HepG2 (cell line): ENCODE data around the gene SLCO2B1. TPM values are rescaled to one million over a fixed set of nuclear protein-coding genes. Genes with fewer than 3 reads are reported as not detected.

Experiments used
- CHCHD3 ChIP-seq: sonication (generic); formaldehyde crosslinking; IDR thresholded peaks from 2 replicates; pipeline ENCODE4 v1.8.0; 2022; ENCODE audit warnings: mild to moderate bottlenecking, missing genetic modification reagents, moderate library complexity
- GABPA ChIP-seq, 2 experiments: IDR thresholded peaks; 2 replicates each; pipeline ENCODE4 v1.6.1; 2011 to 2016; ENCODE audit warnings: low read depth in 2 of 2, low read length in 1 of 2, missing biosample characterization in 1 of 2, missing genetic modification characterization in 1 of 2
- HIVEP1 ChIP-seq: sonication (generic); formaldehyde crosslinking; IDR thresholded peaks from 2 replicates; pipeline ENCODE4 v1.4.0; 2020; ENCODE audit warnings: mild to moderate bottlenecking, missing genetic modification reagents
- KDM4B ChIP-seq: sonication (generic); formaldehyde crosslinking; IDR thresholded peaks from 2 replicates; pipeline ENCODE4 v1.4.0; 2020; ENCODE audit warnings: missing genetic modification reagents
- KLF6 ChIP-seq: IDR thresholded peaks from 2 replicates; pipeline ENCODE4 v1.8.0; 2016; ENCODE audit warnings: missing biosample characterization, missing genetic modification reagents
- MTF2 ChIP-seq: sonication (generic); formaldehyde crosslinking; IDR thresholded peaks from 2 replicates; pipeline ENCODE4 v1.5.0; 2020; ENCODE audit warnings: missing genetic modification reagents, borderline replicate concordance
- SAFB2 ChIP-seq: sonication (generic); formaldehyde crosslinking; IDR thresholded peaks from 2 replicates; pipeline ENCODE4 v1.5.1; 2020; ENCODE audit warnings: missing genetic modification reagents, low read depth, mild to moderate bottlenecking, borderline replicate concordance
- SALL2 ChIP-seq: sonication (generic); formaldehyde crosslinking; IDR thresholded peaks from 2 replicates; pipeline ENCODE4 v1.8.1; 2023; ENCODE audit warnings: mild to moderate bottlenecking, missing genetic modification reagents, inconsistent platforms
- SMYD3 ChIP-seq: sonication (generic); formaldehyde crosslinking; IDR thresholded peaks from 2 replicates; pipeline ENCODE4 v1.8.1; 2023; ENCODE audit warnings: mild to moderate bottlenecking, missing genetic modification reagents
- SYNCRIP ChIP-seq: fragments of 200-400 bp; formaldehyde crosslinking; IDR thresholded peaks from 2 replicates; pipeline ENCODE4 v1.6.1; 2018; ENCODE audit warnings: mild to moderate bottlenecking, low read depth, low read length; ENCODE audit not compliant: insufficient read depth
- TGIF2 ChIP-seq: IDR thresholded peaks from 2 replicates; pipeline ENCODE4 v1.6.1; 2016; ENCODE audit warnings: control low read depth, missing compliant biosample characterization
- ZFP1 ChIP-seq: IDR thresholded peaks from 2 replicates; pipeline ENCODE4 v1.6.1; 2016
- ZNF138 ChIP-seq: sonication (generic); formaldehyde crosslinking; IDR thresholded peaks from 2 replicates; pipeline ENCODE4 v1.5.0; 2020; ENCODE audit warnings: mild to moderate bottlenecking, low read depth, missing genetic modification reagents
- ZNF274 ChIP-seq: sonication (generic); formaldehyde crosslinking; IDR thresholded peaks from 2 replicates; pipeline ENCODE4 v1.5.1; 2020; ENCODE audit warnings: mild to moderate bottlenecking, missing genetic modification reagents
- ZNF350 ChIP-seq: sonication (generic); formaldehyde crosslinking; IDR thresholded peaks from 2 replicates; pipeline ENCODE4 v1.4.0; 2020; ENCODE audit warnings: mild to moderate bottlenecking, low read depth, missing genetic modification reagents, borderline replicate concordance
- ZNF883 ChIP-seq: sonication (generic); formaldehyde crosslinking; IDR thresholded peaks from 2 replicates; pipeline ENCODE4 v1.5.1; 2020; ENCODE audit warnings: mild to moderate bottlenecking, missing genetic modification reagents; ENCODE audit errors: not compliant biosample characterization
- ZSCAN31 ChIP-seq: sonication (generic); formaldehyde crosslinking; IDR thresholded peaks from 2 replicates; pipeline ENCODE4 v1.5.0; 2020; ENCODE audit warnings: low read depth, mild to moderate bottlenecking, missing genetic modification reagents
- polyA plus RNA-seq, 8 experiments: library from polyadenylated mRNA; depleted of rRNA in 3 of 8; stranded (reverse) in 7 of 8; unstranded in 1 of 8; fragments of >200 nt; fragmentation: Illumina TruSeq in 4 of 8; extraction: Trizol in 4 of 8; gene quantifications; 2 replicates each; pipeline versions ENCODE4 v1.2.1 to v1.2.3, GENCODE V29; 2011 to 2016; ENCODE audit warnings: low read depth in 4 of 8, missing spikeins in 1 of 8, mixed read lengths in 1 of 8; ENCODE audit not compliant: insufficient read depth in 1 of 8
- total RNA-seq, 5 experiments: library from RNA; depleted of rRNA; stranded (reverse); fragments of >200 nt; fragmentation: Illumina TruSeq; extraction: Trizol; gene quantifications; 2 replicates each; pipeline ENCODE4 v1.2.3, GENCODE V29; 2016; ENCODE audit warnings: low read depth in 1 of 5
- TF ChIP-seq, protein P1 (sequence below): sonication (generic); formaldehyde crosslinking; IDR thresholded peaks from 2 replicates; pipeline ENCODE4 v1.5.1; 2020; ENCODE audit warnings: mild to moderate bottlenecking, missing genetic modification reagents, moderate library complexity
- TF ChIP-seq, protein P2 (sequence below): sonication (generic); formaldehyde crosslinking; conservative IDR thresholded peaks from 2 replicates; pipeline ENCODE4 v1.8.0; 2022; ENCODE audit warnings: low read depth, missing genetic modification reagents
- TF ChIP-seq, protein P3 (sequence below): sonication (generic); formaldehyde crosslinking; IDR thresholded peaks from 2 replicates; pipeline ENCODE4 v1.8.1; 2023; ENCODE audit warnings: missing genetic modification reagents, mild to moderate bottlenecking, borderline replicate concordance
- TF ChIP-seq, protein P4 (sequence below): sonication (generic); formaldehyde crosslinking; IDR thresholded peaks from 2 replicates; pipeline ENCODE4 v1.4.0; 2020; ENCODE audit warnings: missing genetic modification reagents
- TF ChIP-seq, protein P5 (sequence below): sonication (generic); formaldehyde crosslinking; IDR thresholded peaks from 2 replicates; pipeline ENCODE4 v1.4.0; 2020; ENCODE audit warnings: missing genetic modification reagents

Gene SLCO2B1
- total and polyA plus RNA-seq, 2 of the 13 experiments (the other 11 are each of a cell fraction or from before 2014, with no cell fraction given) = 15.3 to 19.8 TPM

DNA sequence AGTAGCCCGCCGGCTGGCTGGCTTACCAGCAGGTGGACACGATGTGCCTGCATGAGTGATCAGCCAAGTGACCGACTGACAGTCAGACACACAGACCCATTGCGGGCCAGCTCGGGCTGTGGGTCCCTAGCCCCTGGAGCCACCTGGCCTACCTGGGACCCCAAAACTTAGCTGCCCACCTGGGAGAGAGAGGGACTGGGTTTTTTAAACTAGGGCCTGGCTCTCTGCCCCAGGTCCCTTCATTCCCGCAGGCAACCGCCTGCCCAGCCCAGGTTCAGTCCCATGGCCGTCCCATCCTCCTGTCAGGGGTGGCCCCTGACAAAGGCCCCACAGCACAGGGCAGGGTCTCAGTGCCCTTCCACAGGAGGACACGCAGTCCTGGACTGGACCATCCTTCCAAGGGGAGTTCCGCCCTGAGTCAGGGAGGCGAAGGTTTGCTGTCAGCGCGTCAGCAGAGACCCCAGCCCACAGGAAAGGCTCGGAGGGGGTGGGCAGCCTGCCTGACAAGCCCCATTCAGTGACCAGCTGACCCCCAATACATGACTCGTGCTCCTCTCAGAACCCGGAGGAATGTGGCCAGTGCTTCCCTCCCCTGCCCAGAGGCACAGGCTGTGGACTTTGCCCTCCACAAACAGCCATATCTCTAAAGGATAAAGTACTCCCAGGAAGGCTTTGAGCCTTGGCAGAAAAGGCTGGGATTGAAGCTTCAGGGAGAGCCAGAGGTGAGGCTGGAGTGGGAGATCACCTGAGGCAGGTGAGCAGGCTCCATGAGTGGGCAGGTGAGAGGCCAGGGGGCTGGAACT lies 8.4 kb downstream of the SLCO2B1 start (continued):
- no peak for TF ChIP-seq GABPA (IDR thresholded peaks at IDR 0.05; ENCODE audit: low read depth, low read length)
- no peak for TF ChIP-seq GABPA (CRISPR knock-in tag; IDR thresholded peaks at IDR 0.05; ENCODE audit: low read depth)
- TF ChIP-seq ZNF350 (CRISPR knock-in tag) = peak; percentile 60
- TF ChIP-seq, protein P1, sequence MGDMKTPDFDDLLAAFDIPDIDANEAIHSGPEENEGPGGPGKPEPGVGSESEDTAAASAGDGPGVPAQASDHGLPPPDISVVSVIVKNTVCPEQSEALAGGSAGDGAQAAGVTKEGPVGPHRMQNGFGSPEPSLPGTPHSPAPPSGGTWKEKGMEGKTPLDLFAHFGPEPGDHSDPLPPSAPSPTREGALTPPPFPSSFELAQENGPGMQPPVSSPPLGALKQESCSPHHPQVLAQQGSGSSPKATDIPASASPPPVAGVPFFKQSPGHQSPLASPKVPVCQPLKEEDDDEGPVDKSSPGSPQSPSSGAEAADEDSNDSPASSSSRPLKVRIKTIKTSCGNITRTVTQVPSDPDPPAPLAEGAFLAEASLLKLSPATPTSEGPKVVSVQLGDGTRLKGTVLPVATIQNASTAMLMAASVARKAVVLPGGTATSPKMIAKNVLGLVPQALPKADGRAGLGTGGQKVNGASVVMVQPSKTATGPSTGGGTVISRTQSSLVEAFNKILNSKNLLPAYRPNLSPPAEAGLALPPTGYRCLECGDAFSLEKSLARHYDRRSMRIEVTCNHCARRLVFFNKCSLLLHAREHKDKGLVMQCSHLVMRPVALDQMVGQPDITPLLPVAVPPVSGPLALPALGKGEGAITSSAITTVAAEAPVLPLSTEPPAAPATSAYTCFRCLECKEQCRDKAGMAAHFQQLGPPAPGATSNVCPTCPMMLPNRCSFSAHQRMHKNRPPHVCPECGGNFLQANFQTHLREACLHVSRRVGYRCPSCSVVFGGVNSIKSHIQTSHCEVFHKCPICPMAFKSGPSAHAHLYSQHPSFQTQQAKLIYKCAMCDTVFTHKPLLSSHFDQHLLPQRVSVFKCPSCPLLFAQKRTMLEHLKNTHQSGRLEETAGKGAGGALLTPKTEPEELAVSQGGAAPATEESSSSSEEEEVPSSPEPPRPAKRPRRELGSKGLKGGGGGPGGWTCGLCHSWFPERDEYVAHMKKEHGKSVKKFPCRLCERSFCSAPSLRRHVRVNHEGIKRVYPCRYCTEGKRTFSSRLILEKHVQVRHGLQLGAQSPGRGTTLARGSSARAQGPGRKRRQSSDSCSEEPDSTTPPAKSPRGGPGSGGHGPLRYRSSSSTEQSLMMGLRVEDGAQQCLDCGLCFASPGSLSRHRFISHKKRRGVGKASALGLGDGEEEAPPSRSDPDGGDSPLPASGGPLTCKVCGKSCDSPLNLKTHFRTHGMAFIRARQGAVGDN (CRISPR knock-in tag) = peak; percentile 98
- TF ChIP-seq, protein P2, sequence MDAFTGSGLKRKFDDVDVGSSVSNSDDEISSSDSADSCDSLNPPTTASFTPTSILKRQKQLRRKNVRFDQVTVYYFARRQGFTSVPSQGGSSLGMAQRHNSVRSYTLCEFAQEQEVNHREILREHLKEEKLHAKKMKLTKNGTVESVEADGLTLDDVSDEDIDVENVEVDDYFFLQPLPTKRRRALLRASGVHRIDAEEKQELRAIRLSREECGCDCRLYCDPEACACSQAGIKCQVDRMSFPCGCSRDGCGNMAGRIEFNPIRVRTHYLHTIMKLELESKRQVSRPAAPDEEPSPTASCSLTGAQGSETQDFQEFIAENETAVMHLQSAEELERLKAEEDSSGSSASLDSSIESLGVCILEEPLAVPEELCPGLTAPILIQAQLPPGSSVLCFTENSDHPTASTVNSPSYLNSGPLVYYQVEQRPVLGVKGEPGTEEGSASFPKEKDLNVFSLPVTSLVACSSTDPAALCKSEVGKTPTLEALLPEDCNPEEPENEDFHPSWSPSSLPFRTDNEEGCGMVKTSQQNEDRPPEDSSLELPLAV (CRISPR knock-in tag) = no peak; the same call in 1 of the 2 replicates
- no peak for TF ChIP-seq SMYD3 (CRISPR knock-in tag)
- peak; percentile 83 for TF ChIP-seq ZNF883 (CRISPR knock-in tag)
- TF ChIP-seq, protein P3, sequence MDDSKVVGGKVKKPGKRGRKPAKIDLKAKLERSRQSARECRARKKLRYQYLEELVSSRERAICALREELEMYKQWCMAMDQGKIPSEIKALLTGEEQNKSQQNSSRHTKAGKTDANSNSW (CRISPR knock-in tag) = no peak
- TF ChIP-seq MTF2 (CRISPR knock-in tag) = no peak
- TF ChIP-seq ZSCAN31 (CRISPR knock-in tag) = no peak
- TF ChIP-seq CHCHD3 (CRISPR knock-in tag) = 0 out of 2 replicates have a peak, but pooled peaks have one; percentile 32
- peak; percentile 81; the same call in 1 of the 2 replicates for TF ChIP-seq KDM4B (CRISPR knock-in tag)
- no peak for TF ChIP-seq SAFB2
- peak; percentile 40; the same call in 1 of the 2 replicates for TF ChIP-seq ZNF274 (CRISPR knock-in tag)
- TF ChIP-seq TGIF2 (CRISPR knock-in tag) = peak; percentile 31; the same call in 1 of the 2 replicates
- no peak for TF ChIP-seq HIVEP1 (CRISPR knock-in tag)
- no peak for TF ChIP-seq KLF6 (CRISPR knock-in tag)
- TF ChIP-seq SALL2 = no peak
- TF ChIP-seq, protein P4, sequence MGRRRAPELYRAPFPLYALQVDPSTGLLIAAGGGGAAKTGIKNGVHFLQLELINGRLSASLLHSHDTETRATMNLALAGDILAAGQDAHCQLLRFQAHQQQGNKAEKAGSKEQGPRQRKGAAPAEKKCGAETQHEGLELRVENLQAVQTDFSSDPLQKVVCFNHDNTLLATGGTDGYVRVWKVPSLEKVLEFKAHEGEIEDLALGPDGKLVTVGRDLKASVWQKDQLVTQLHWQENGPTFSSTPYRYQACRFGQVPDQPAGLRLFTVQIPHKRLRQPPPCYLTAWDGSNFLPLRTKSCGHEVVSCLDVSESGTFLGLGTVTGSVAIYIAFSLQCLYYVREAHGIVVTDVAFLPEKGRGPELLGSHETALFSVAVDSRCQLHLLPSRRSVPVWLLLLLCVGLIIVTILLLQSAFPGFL (CRISPR knock-in tag) = no peak
- no peak for TF ChIP-seq SYNCRIP
- 0 out of 2 replicates have a peak, but pooled peaks have one; percentile 45 for TF ChIP-seq ZFP1 (CRISPR knock-in tag)
- TF ChIP-seq, protein P5, sequence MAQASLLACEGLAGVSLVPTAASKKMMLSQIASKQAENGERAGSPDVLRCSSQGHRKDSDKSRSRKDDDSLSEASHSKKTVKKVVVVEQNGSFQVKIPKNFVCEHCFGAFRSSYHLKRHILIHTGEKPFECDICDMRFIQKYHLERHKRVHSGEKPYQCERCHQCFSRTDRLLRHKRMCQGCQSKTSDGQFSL = no peak
- no peak for TF ChIP-seq ZNF138 (CRISPR knock-in tag)
